Measurements from ENCODE around the gene STAT1.

Gene STAT1

DNA sequence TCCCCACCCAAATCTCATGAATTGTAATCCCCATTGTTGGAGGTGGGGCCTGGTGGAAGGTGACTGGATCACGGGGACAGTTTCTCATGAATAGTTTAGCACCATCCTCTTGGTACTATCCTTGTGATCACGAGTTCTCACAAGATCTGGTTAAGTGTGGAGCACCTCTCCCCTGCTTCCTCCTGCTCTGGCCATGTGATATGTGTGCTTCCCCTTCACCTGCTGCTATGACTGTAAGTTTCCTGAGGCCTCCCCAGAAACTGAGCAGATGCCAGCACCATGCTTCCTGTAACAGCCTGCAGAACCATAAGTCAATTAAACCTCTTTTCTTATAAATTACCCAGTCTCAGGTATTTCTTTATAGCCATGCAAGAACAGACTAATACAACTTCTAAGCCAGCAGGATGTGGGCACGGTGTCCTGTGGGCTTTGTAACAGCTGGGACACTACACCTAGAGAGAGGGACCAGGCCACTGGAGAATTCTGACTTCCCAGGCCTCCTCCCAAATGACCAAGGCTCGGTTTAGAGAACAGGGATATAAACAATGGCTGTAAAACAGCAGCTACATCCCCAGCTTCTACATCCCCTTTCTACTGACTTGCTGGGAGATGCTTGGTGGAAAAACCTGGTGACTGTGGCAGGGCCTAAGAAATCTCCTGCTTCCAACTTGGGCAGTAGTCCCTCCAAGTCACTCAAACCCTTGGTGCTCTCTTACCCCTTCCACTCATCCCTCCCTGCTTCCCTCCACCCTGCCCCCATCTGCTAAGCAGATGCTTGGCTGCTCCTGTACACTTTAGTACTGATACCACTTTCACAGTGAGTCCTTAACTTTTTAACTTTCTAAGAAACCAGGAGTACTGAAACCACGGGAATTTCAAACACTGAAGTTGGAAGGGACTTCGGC lies 10.3 kb downstream of the STAT1 start:
- no peak for DNase-seq (ENCODE audit: low spot score)
- TF ChIP-seq, protein P1, sequence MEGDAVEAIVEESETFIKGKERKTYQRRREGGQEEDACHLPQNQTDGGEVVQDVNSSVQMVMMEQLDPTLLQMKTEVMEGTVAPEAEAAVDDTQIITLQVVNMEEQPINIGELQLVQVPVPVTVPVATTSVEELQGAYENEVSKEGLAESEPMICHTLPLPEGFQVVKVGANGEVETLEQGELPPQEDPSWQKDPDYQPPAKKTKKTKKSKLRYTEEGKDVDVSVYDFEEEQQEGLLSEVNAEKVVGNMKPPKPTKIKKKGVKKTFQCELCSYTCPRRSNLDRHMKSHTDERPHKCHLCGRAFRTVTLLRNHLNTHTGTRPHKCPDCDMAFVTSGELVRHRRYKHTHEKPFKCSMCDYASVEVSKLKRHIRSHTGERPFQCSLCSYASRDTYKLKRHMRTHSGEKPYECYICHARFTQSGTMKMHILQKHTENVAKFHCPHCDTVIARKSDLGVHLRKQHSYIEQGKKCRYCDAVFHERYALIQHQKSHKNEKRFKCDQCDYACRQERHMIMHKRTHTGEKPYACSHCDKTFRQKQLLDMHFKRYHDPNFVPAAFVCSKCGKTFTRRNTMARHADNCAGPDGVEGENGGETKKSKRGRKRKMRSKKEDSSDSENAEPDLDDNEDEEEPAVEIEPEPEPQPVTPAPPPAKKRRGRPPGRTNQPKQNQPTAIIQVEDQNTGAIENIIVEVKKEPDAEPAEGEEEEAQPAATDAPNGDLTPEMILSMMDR (IDR thresholded peaks at IDR 0.05; ENCODE audit: extremely low read depth, insufficient read depth, missing control alignments) = no peak
- in situ Hi-C loops (cut with MboI; ENCODE audit: low pct_unique_long_range_greater_than_20kb, low sequenced_read_pairs, unreplicated experiment) = no loop called here

DNA sequence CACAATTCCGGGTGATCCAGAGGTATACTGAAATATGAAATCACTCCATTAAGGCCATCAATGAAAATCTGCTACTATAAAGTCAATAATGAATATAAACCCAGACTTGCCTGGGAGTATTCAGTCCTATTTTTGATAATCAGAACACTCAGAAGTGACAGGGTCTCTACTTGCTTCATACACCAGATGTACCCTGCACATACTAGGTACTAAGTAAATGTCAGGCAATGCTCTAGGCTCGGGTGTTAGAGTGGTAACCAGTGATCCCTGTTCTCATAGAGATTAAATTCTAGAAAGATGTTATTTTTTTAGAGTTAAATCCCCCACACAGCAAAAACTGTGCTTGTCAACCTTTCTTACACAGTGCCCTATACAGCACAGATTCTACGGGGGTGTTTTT lies 12.3 kb downstream of the STAT1 start:
- in situ Hi-C loops (cut with MboI; ENCODE audit: low pct_unique_long_range_greater_than_20kb, low sequenced_read_pairs, unreplicated experiment) = no loop called here
- TF ChIP-seq, protein P1 (IDR thresholded peaks at IDR 0.05; ENCODE audit: extremely low read depth, insufficient read depth, missing control alignments) = no peak
- DNase-seq (ENCODE audit: low spot score) = no peak

DNA sequence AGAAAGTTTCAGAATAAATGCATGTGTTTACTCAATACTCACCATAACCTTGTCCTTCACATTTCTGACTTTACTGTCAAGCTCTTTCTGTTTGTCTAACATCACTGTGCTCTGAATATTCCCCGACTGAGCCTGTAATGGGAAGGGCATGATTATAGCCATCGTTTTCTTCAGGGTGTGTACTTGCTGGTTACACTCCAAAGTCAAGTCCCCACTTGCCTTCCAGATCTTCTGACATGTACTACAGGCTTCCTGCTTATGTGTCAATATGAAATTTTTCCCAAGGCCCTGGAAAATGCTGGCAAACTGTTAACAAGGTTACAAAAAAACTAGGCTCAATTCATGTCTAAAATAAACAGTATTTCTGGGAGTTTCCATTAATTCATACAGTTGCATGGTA lies 12.9 kb downstream of the STAT1 start:
- in situ Hi-C loops (cut with MboI; ENCODE audit: low pct_unique_long_range_greater_than_20kb, low sequenced_read_pairs, unreplicated experiment) = no loop called here
- TF ChIP-seq, protein P1 (IDR thresholded peaks at IDR 0.05; ENCODE audit: extremely low read depth, insufficient read depth, missing control alignments) = no peak
- no peak for DNase-seq (ENCODE audit: low spot score)

DNA sequence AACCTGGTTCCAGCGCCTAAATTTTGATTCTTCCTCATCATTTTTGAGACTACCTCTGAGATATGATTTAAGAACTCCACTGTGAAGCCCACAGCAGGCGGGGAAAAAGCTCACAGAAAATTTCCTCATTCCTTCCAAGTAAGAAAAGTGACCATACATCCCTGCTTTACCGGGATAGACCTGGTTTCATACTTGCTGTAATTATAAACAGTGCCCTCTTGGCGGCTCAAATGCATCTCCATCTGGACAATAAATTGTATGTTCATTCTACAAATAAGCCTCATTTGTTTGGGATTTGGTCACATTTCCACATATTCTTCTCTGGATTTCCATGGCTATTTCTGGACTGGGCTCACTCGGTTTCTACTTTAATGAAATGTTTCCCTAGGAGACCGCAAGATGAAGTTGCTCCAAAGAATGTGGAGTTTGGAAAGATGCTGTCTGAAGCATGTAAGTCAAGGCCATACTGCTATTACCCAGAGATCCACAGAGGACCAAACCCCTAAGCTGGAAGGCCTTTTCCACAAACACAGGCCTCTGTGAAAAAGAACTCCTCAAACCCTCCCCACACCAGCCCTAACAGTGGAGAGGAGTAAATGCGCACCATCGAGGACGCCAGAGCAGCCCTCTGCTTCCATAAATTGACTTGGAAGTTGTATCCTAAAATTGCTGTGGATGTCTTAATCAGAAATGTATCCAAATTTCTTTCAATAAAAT lies 13.9 kb downstream of the STAT1 start:
- DNase-seq (ENCODE audit: low spot score) = no peak
- in situ Hi-C loops (cut with MboI; ENCODE audit: low pct_unique_long_range_greater_than_20kb, low sequenced_read_pairs, unreplicated experiment) = no loop called here
- TF ChIP-seq, protein P1 (IDR thresholded peaks at IDR 0.05; ENCODE audit: extremely low read depth, insufficient read depth, missing control alignments) = no peak

DNA sequence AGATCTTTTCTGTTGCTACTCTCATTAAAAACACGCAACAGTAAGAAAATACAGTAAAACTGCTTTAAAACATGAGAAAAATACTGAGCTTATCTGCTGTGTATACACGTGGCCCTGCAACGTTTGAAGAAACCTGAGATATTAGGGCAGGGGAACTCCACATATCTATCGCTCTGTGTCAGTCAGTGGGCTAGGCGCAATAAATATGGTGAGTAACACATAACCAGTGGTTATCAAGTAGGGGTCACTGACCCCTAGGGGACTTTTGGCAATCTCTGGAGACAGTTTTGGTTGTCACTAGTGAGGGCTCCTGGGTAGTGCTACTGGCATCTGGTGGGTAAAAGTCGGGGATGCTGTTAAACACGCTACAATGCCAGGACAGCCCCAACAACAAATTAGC lies 14.9 kb downstream of the STAT1 start:
- in situ Hi-C loops (cut with MboI; ENCODE audit: low pct_unique_long_range_greater_than_20kb, low sequenced_read_pairs, unreplicated experiment) = no loop called here
- TF ChIP-seq, protein P1 (IDR thresholded peaks at IDR 0.05; ENCODE audit: extremely low read depth, insufficient read depth, missing control alignments) = no peak
- no peak for DNase-seq (ENCODE audit: low spot score)

DNA sequence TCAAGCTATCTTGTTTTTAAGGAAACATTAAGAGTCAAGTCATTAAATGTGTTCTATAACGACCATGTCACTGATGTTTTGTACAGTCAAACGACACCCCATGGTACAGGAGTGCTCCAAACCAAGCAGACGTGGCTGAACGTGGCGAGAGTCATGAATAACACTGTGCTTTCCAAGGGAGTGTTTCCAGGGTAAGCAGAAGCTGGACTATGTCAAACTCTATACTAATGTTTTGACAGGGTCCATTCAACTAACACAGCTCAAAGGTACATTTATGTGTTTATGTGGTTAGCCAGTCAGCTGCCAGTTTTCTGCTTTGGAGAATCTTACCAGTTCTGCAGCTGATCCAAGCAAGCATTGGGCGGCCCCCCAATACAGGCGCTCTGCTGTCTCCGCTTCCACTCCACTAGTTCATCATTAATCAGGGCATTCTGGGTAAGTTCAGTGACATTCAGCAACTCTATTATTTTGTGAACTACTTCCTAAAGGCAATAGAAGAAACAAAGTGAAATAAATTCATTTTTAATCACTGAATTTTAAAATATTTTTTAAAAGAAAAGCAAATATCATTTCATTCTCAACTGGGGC lies 16.4 kb downstream of the STAT1 start:
- in situ Hi-C loops (cut with MboI; ENCODE audit: low pct_unique_long_range_greater_than_20kb, low sequenced_read_pairs, unreplicated experiment) = no loop called here
- TF ChIP-seq, protein P1 (IDR thresholded peaks at IDR 0.05; ENCODE audit: extremely low read depth, insufficient read depth, missing control alignments) = no peak
- no peak for DNase-seq (ENCODE audit: low spot score)
